HepG2 (cell line): ENCODE measurements around the gene RING1. TPM values are rescaled to one million over a fixed set of nuclear protein-coding genes. Genes with fewer than 3 reads are reported as not detected.

Experiments
- ATAC-seq: fragments of 200-7000 bp; cut with Tn5 transposase; 3 replicates; pipeline ENCODE4 v1.9.1; 2020; ENCODE audit warnings: mild to moderate bottlenecking, moderate library complexity
- BruUV-seq: library from RNA; stranded (reverse); fragments of 400-500 nt; replicated peaks from 2 replicates; lab custom pipeline; 2021; lab: Mats Ljungman, UMichigan
- CTCF ChIA-PET: fragments of 300-600 bp; formaldehyde crosslinking; extraction: SDS; loops from one replicate; lab custom pipeline; 2021; ENCODE audit warnings: low total read pairs, inconsistent platforms, low intra/inter-chr PET ratio; lab: Yijun Ruan, JAX
- POLR2A ChIA-PET: fragments of 350-600 bp; sonication (Branson Sonifier 250); formaldehyde crosslinking; loops from one replicate; lab custom pipeline; 2020; ENCODE audit warnings: antibody characterized with exemption, inconsistent platforms; lab: Yijun Ruan, JAX
- DNase-seq: peaks from one replicate; pipeline ENCODE4 v3.0.0-alpha.2; 2015; ENCODE audit warnings: low spot score
- FAIRE-seq: peaks from 3 replicates; lab custom pipeline; 2011; peaks lifted over from hg19 to GRCh38; lab: Jason Lieb, UNC
- H2AFZ ChIP-seq: one replicate; pipeline ENCODE4 v1.6.1; 2011; ENCODE audit warnings: low read length, inconsistent platforms
- H3K27ac ChIP-seq: fragments of 300-600 bp; 3 replicates; pipeline ENCODE4 v1.8.0; 2011; ENCODE audit warnings: mixed run types, mild to moderate bottlenecking, mixed read lengths, low read length, inconsistent platforms; ENCODE audit not compliant: insufficient read depth; ENCODE audit errors: extremely low read length
- H3K27me3 ChIP-seq, 2 experiments: fragments of 200-600 bp in 1 of 2; 2 replicates in 1 of 2; 3 replicates in 1 of 2; pipeline versions ENCODE4 v1.6.0 to v1.8.0; 2011; ENCODE audit warnings: low read length in 2 of 2, mild to moderate bottlenecking in 2 of 2, moderate library complexity in 2 of 2, inconsistent platforms in 1 of 2; ENCODE audit not compliant: insufficient read depth in 2 of 2, control insufficient read depth in 1 of 2
- H3K36me3 ChIP-seq, 2 experiments: fragments of 200-600 bp in 1 of 2; replicated peaks in 1 of 2; 2 replicates in 1 of 2; 3 replicates in 1 of 2; pipeline versions ENCODE4 v1.5.1 to v1.8.0; 2011; ENCODE audit warnings: low read length in 2 of 2, inconsistent platforms in 1 of 2; ENCODE audit not compliant: insufficient read depth in 2 of 2, control insufficient read depth in 1 of 2
- H3K4me1 ChIP-seq: 2 replicates; pipeline ENCODE4 v1.5.1; 2012; ENCODE audit warnings: low read length, inconsistent platforms; ENCODE audit not compliant: insufficient read depth
- H3K4me2 ChIP-seq: 2 replicates; pipeline ENCODE4 v1.6.0; 2011; ENCODE audit warnings: low read depth, low read length, inconsistent platforms
- H3K4me3 ChIP-seq, 3 experiments: fragments of 200-600 bp in 1 of 3; sonication (generic), shearing (Covaris generic) in 1 of 3; replicated peaks in 1 of 3; 2 replicates each; pipeline ENCODE4 v1.5.1; 2011 to 2016; ENCODE audit warnings: low read length in 3 of 3, inconsistent platforms in 2 of 3, low read depth in 2 of 3, mild to moderate bottlenecking in 2 of 3, control low read depth in 1 of 3, mixed read lengths in 1 of 3; ENCODE audit not compliant: insufficient read depth in 1 of 3
- H3K79me2 ChIP-seq: one replicate; pipeline ENCODE4 v1.6.1; 2011; ENCODE audit warnings: low read length, inconsistent platforms; ENCODE audit not compliant: insufficient read depth
- H3K9ac ChIP-seq: 2 replicates; pipeline ENCODE4 v1.6.0; 2011; ENCODE audit warnings: mild to moderate bottlenecking, low read depth, low read length, inconsistent platforms; ENCODE audit not compliant: insufficient read depth
- H3K9me3 ChIP-seq: 2 replicates; pipeline ENCODE4 v1.5.1; 2012; ENCODE audit warnings: mild to moderate bottlenecking, low read length
- H4K20me1 ChIP-seq: 2 replicates; pipeline ENCODE4 v1.6.0; 2011; ENCODE audit warnings: inconsistent platforms, mild to moderate bottlenecking, low read length, moderate library complexity; ENCODE audit not compliant: insufficient read depth
- ATRX ChIP-seq: sonication (generic); formaldehyde crosslinking; IDR thresholded peaks from 2 replicates; pipeline ENCODE4 v1.4.0; 2020; ENCODE audit warnings: missing genetic modification reagents, borderline replicate concordance
- CREM ChIP-seq, 2 experiments: sonication (generic) in 1 of 2; formaldehyde crosslinking in 1 of 2; IDR thresholded peaks; 2 replicates each; pipeline versions ENCODE4 v1.4.0 to v1.6.1; 2016 to 2020; ENCODE audit warnings: antibody characterized with exemption in 1 of 2, mild to moderate bottlenecking in 1 of 2, missing genetic modification reagents in 1 of 2
- CTCF ChIP-seq: sonication (generic); formaldehyde crosslinking; IDR thresholded peaks from 2 replicates; pipeline ENCODE4 v1.5.0; 2020; ENCODE audit warnings: mild to moderate bottlenecking, missing genetic modification reagents, moderate library complexity
- DBP ChIP-seq: sonication (generic); formaldehyde crosslinking; IDR thresholded peaks from 2 replicates; pipeline ENCODE4 v1.4.0; 2020; ENCODE audit warnings: missing genetic modification reagents; ENCODE audit errors: not compliant biosample characterization
- EEA1 ChIP-seq: sonication (generic); formaldehyde crosslinking; IDR thresholded peaks from 2 replicates; pipeline ENCODE4 v1.5.1; 2020; ENCODE audit warnings: mild to moderate bottlenecking, missing genetic modification reagents, borderline replicate concordance
- ELK4 ChIP-seq: sonication (generic); formaldehyde crosslinking; IDR thresholded peaks from 2 replicates; pipeline ENCODE4 v1.9.0; 2021; ENCODE audit warnings: missing genetic modification reagents, borderline replicate concordance
- FOXO1 ChIP-seq: sonication (generic); formaldehyde crosslinking; IDR thresholded peaks from 2 replicates; pipeline ENCODE4 v1.4.0; 2020; ENCODE audit warnings: missing genetic modification reagents
- HDAC2 ChIP-seq: sonication (generic); formaldehyde crosslinking; IDR thresholded peaks from 2 replicates; pipeline ENCODE4 v1.4.0; 2020; ENCODE audit warnings: missing genetic modification reagents
- HNRNPL ChIP-seq: fragments of 200-400 bp; formaldehyde crosslinking; IDR thresholded peaks from 2 replicates; pipeline ENCODE4 v1.6.1; 2017; ENCODE audit warnings: mild to moderate bottlenecking, low read depth, low read length
- HOXA5 ChIP-seq: sonication (generic); formaldehyde crosslinking; IDR thresholded peaks from 2 replicates; pipeline ENCODE4 v1.4.0; 2020; ENCODE audit warnings: missing genetic modification reagents
- KLF16 ChIP-seq, 2 experiments: sonication (generic) in 1 of 2; formaldehyde crosslinking in 1 of 2; IDR thresholded peaks; 2 replicates each; pipeline versions ENCODE4 v1.6.1 to v1.8.0; 2016 to 2023; ENCODE audit warnings: missing genetic modification reagents in 2 of 2, missing compliant biosample characterization in 1 of 2
- MIXL1 ChIP-seq: IDR thresholded peaks from 2 replicates; pipeline ENCODE4 v1.6.1; 2016
- RAD21 ChIP-seq: fragments of 450-650 bp; formaldehyde crosslinking; IDR thresholded peaks from 2 replicates; pipeline ENCODE4 v1.5.0; 2020; ENCODE audit warnings: mild to moderate bottlenecking
- REXO4 ChIP-seq: sonication (generic); formaldehyde crosslinking; IDR thresholded peaks from 2 replicates; pipeline ENCODE4 v1.8.0; 2022; ENCODE audit warnings: missing genetic modification reagents, mild to moderate bottlenecking, borderline replicate concordance
- ZFAT ChIP-seq: sonication (generic); formaldehyde crosslinking; conservative IDR thresholded peaks from 2 replicates; pipeline ENCODE4 v1.8.1; 2023; ENCODE audit warnings: missing genetic modification reagents, inconsistent platforms
- ZMYM3 ChIP-seq: sonication (generic); formaldehyde crosslinking; IDR thresholded peaks from 2 replicates; pipeline ENCODE4 v1.5.1; 2020; ENCODE audit warnings: mild to moderate bottlenecking, missing genetic modification reagents
- ZNF20 ChIP-seq: sonication (generic); formaldehyde crosslinking; IDR thresholded peaks from 2 replicates; pipeline ENCODE4 v1.4.0; 2020; ENCODE audit warnings: mild to moderate bottlenecking, moderate library complexity, missing genetic modification reagents
- ZNF235 ChIP-seq: sonication (generic); formaldehyde crosslinking; IDR thresholded peaks from 2 replicates; pipeline ENCODE4 v1.8.1; 2023; ENCODE audit warnings: mild to moderate bottlenecking, missing genetic modification reagents, borderline replicate concordance
- ZNF264 ChIP-seq: sonication (generic); formaldehyde crosslinking; IDR thresholded peaks from 2 replicates; pipeline ENCODE4 v1.4.0; 2020; ENCODE audit warnings: missing genetic modification reagents
- ZNF660 ChIP-seq: sonication (generic); formaldehyde crosslinking; IDR thresholded peaks from 2 replicates; pipeline ENCODE4 v1.5.1; 2020; ENCODE audit warnings: mild to moderate bottlenecking, low read depth, missing genetic modification reagents, borderline replicate concordance
- WGBS: methylation state at CpG from one replicate; pipeline ENCODE4 v1.1.6; 2017; ENCODE audit warnings: low lambda C conversion rate; 5-methylcytosine and 5-hydroxymethylcytosine counted together
- in situ Hi-C: cut with HindIII; loops from 2 replicates; pipeline ENCODE4 v1.10.0; 2017; ENCODE audit warnings: low pct_unique_long_range_greater_than_20kb; ENCODE audit not compliant: extremely low pct_ligation_motif_present
- intact Hi-C: fragments of 100-400 bp; cut with micrococcal nuclease; formaldehyde crosslinking; loops from one replicate; pipeline ENCODE4 v1.10.0; 2022; ENCODE audit not compliant: unreplicated experiment
- polyA plus RNA-seq, 8 experiments: library from polyadenylated mRNA; depleted of rRNA in 3 of 8; stranded (reverse) in 7 of 8; unstranded in 1 of 8; fragments of >200 nt; fragmentation: Illumina TruSeq in 4 of 8; extraction: Trizol in 4 of 8; gene quantifications; 2 replicates each; pipeline versions ENCODE4 v1.2.1 to v1.2.3, GENCODE V29; 2011 to 2016; ENCODE audit warnings: low read depth in 4 of 8, missing spikeins in 1 of 8, mixed read lengths in 1 of 8; ENCODE audit not compliant: insufficient read depth in 1 of 8
- total RNA-seq, 5 experiments: library from RNA; depleted of rRNA; stranded (reverse); fragments of >200 nt; fragmentation: Illumina TruSeq; extraction: Trizol; gene quantifications; 2 replicates each; pipeline ENCODE4 v1.2.3, GENCODE V29; 2016; ENCODE audit warnings: low read depth in 1 of 5
- TF ChIP-seq, protein P1 (sequence below): sonication (generic); formaldehyde crosslinking; IDR thresholded peaks from 2 replicates; pipeline ENCODE4 v1.8.0; 2022; ENCODE audit warnings: low read depth, missing genetic modification reagents

RING1 gene
- total and polyA plus RNA-seq, 2 of the 13 experiments (the other 11 are each of a cell fraction or from before 2014, with no cell fraction given), result 23.9 to 33.6 TPM

DNA sequence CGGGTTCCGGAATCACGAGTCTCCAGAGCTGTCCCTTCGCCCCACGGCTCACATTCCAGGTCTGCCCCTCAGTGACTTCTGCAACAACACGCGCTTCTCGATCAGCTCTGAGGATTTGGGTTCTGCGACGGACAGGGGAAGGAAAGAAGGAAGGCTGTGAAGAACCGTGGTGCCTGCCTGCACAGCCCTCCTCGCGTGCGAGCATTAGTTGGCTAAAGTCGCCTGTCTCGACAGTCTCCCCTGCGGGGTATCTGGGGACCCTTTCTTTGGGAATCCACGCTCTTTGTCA is 40.3 kb downstream of the RING1 start:
- in situ Hi-C loops, result loop anchor here (5.0 kb wide), 4 partner anchors 46 to 231 kb away; partner anchors contain the start of genes HSD17B8, RXRB and SLC39A7
- H3K27me3 ChIP-seq, result no peaks in the 10 kb centered on the region; a peak in 1 of 5 replicates
- 2% methylated on average over 18 of the region's 18 CpGs for WGBS
- H3K27ac ChIP-seq, result peak overlapping the region; percentile 81
- H3K36me3 ChIP-seq, result peaks cover 0 to 2% of the 10 kb centered on the region in 2 experiments; a peak in 3 of 5 replicates
- H3K4me2 ChIP-seq, result peak overlapping the region; percentile 100
- peak overlapping the region; percentile 22 for H2AFZ ChIP-seq
- H3K4me3 ChIP-seq, result peak overlapping the region; percentile 51 to 89 (median 64)
- CTCF ChIA-PET, result interaction anchor here (1.0 to 3.1 kb wide), 9 partner anchors 44 to 234 kb away, joined by 4 to 19 read pairs (median 6); partner anchors contain the start of genes HSD17B8, RXRB and SLC39A7
- BruUV-seq, result TSS peak; percentile 82
- POLR2A ChIA-PET, result interaction anchor here (0.8 to 5.1 kb wide), 20 partner anchors 10 to 277 kb away, joined by 3 to 94 read pairs (median 6); partner anchors contain the start of genes HSD17B8, PFDN6, RING1 and RPS18
- peak; percentile 2 for ATAC-seq
- no peaks in the 10 kb centered on the region for H3K9me3 ChIP-seq
- H3K4me1 ChIP-seq, result peaks cover 29% of the 10 kb centered on the region
- peak overlapping the region; percentile 75 for H3K9ac ChIP-seq
- DNase-seq, result no peak
- intact Hi-C loops, result loop anchor here (2.0 kb wide), 4 partner anchors 48 to 234 kb away; partner anchors contain the start of genes RXRB and SLC39A7
- no peaks in the 10 kb centered on the region for H3K79me2 ChIP-seq
- FAIRE-seq, result no peak
- H4K20me1 ChIP-seq, result no peaks in the 10 kb centered on the region
- TF ChIP-seq CTCF, result no peak; the same call in 1 of the 2 replicates
- 0 out of 2 replicates have a peak, but pooled peaks have one; percentile 16 for TF ChIP-seq HOXA5 (CRISPR knock-in tag)
- TF ChIP-seq ZNF235 (CRISPR knock-in tag), result no peak
- TF ChIP-seq ELK4 (CRISPR knock-in tag), result no peak
- no peak for TF ChIP-seq HNRNPL
- no peak; the same call in 1 of the 2 replicates for TF ChIP-seq HDAC2
- TF ChIP-seq CREM (IDR thresholded peaks at IDR 0.05), result no peak
- TF ChIP-seq CREM (CRISPR knock-in tag; IDR thresholded peaks at IDR 0.05), result no peak
- no peak for TF ChIP-seq FOXO1 (CRISPR knock-in tag)
- TF ChIP-seq ATRX (CRISPR knock-in tag), result no peak
- TF ChIP-seq, protein P1, sequence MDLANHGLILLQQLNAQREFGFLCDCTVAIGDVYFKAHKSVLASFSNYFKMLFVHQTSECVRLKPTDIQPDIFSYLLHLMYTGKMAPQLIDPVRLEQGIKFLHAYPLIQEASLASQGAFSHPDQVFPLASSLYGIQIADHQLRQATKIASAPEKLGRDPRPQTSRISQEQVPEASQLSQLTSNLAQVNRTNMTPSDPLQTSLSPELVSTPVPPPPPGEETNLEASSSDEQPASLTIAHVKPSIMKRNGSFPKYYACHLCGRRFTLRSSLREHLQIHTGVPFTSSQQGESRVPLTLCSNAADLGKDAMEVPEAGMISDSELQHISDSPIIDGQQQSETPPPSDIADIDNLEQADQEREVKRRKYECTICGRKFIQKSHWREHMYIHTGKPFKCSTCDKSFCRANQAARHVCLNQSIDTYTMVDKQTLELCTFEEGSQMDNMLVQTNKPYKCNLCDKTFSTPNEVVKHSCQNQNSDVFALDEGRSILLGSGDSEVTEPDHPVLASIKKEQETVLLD, result no peak
- TF ChIP-seq KLF16 (CRISPR knock-in tag; IDR thresholded peaks at IDR 0.05), result no peak
- TF ChIP-seq ZNF264 (CRISPR knock-in tag), result no peak
- TF ChIP-seq MIXL1 (CRISPR knock-in tag), result no peak
- no peak for TF ChIP-seq ZMYM3 (CRISPR knock-in tag)
- TF ChIP-seq EEA1 (CRISPR knock-in tag), result no peak
- TF ChIP-seq ZNF20, result no peak
- peak; percentile 1; the same call in 1 of the 2 replicates for TF ChIP-seq RAD21 (CRISPR knock-in tag)
- no peak for TF ChIP-seq REXO4 (CRISPR knock-in tag)
- no peak for TF ChIP-seq DBP (CRISPR knock-in tag)
- TF ChIP-seq ZNF660, result no peak
- no peak for TF ChIP-seq ZFAT
